ENCODE measurements around the gene GGT7.

GGT7 gene

DNA sequence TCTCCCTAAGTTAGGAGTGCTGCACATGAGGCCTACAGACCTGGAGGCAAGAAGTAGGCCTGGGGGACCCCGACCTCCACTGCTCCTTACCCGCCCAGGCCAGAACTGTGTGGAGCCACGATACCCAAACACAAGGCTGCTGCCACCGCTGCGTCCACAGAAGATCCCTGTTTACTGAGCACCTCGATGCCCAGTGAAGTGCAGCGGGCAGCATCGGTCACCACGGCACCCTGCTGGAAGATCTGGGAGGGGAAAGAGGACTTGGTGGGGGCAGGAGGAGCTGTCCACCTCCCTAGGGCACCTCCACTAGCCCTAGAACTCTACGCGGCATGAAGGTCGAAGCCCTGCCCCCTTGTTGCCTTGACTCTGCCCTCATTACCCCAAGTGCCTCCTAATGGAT, 9.9 kb downstream of the GGT7 start:
- TF ChIP-seq, protein P1, sequence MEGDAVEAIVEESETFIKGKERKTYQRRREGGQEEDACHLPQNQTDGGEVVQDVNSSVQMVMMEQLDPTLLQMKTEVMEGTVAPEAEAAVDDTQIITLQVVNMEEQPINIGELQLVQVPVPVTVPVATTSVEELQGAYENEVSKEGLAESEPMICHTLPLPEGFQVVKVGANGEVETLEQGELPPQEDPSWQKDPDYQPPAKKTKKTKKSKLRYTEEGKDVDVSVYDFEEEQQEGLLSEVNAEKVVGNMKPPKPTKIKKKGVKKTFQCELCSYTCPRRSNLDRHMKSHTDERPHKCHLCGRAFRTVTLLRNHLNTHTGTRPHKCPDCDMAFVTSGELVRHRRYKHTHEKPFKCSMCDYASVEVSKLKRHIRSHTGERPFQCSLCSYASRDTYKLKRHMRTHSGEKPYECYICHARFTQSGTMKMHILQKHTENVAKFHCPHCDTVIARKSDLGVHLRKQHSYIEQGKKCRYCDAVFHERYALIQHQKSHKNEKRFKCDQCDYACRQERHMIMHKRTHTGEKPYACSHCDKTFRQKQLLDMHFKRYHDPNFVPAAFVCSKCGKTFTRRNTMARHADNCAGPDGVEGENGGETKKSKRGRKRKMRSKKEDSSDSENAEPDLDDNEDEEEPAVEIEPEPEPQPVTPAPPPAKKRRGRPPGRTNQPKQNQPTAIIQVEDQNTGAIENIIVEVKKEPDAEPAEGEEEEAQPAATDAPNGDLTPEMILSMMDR (IDR thresholded peaks at IDR 0.05; ENCODE audit: insufficient read depth, low read depth, low read length, missing control alignments): no peak
- no peak overlapping the region for H3K4me3 ChIP-seq (ENCODE audit: low read depth, low read length)
- DNase-seq (ENCODE audit: low read depth): no peak

DNA sequence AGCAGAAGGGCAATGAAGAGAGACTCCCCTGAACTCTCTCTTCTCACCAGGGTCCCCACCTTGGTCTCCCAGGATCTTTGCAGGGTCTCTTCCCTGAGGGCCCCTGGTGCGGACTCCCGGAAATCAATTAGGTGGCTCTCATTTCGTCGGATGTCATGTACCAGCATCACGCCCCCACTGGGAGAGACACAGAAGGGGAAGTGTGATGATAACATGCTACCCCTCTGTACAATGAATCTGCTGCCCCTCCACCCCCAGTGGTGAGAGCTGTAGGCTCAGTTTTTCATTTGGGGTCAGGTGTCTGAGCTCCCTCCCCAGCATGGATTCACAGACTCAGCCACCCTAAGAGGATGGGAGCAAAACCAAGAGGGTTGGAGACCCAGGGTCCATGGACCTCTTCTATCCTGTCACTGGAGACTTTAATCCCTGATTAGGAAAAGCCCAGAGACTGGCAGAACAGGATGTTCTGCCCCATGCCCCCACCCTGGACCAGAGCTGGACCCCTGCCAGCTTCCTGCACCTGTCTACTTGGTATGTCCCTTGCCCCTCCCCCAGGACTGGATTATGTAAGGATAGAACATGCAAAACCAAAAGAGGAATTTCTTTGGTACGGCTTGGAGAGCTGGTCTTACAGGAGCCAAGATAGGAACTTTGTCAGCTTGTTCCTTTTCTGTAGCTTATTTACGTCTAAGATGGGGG, 11.1 kb downstream of the GGT7 start:
- DNase-seq (ENCODE audit: low read depth): no peak
- H3K4me3 ChIP-seq (ENCODE audit: low read depth, low read length): no peak overlapping the region
- TF ChIP-seq, protein P1 (IDR thresholded peaks at IDR 0.05; ENCODE audit: insufficient read depth, low read depth, low read length, missing control alignments): no peak

DNA sequence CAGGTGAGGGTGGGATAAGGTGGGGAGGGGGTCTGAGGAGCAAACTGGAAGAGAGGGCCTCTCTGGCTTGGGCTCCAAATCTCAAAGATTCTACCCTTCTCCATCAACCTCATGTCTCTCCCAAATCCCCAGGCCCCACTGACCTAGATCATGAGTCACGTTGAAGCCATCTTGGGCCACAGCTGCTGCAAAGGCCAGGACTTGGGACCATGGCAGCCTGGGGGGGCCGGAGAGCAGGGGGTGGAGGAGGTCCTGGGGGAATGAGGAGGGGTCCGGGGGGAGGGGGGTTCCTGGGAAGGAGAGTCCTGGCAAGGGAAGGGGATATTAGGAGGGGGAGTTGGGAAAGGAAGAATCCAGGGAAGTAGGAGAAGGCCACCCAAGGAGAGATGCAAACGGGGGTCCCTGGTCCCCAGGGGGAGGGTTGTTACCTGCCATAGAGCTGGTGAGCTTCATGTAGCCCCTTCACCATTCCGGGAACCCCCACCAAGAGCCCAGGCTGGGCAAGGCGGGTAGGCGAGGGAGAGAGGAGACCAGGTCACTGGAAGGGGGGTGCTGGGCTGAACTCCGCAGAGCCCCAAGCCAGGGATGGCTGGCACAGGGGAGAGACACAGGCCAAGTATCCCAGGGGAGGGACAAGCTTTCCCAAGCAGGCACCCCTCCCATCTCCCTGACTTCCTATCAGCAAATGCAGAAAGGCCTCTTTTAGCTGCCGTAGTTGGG, 12.7 kb downstream of the GGT7 start:
- no peak for DNase-seq (ENCODE audit: low read depth)
- TF ChIP-seq, protein P1 (IDR thresholded peaks at IDR 0.05; ENCODE audit: insufficient read depth, low read depth, low read length, missing control alignments): no peak
- H3K4me3 ChIP-seq (ENCODE audit: low read depth, low read length): no peak overlapping the region

DNA sequence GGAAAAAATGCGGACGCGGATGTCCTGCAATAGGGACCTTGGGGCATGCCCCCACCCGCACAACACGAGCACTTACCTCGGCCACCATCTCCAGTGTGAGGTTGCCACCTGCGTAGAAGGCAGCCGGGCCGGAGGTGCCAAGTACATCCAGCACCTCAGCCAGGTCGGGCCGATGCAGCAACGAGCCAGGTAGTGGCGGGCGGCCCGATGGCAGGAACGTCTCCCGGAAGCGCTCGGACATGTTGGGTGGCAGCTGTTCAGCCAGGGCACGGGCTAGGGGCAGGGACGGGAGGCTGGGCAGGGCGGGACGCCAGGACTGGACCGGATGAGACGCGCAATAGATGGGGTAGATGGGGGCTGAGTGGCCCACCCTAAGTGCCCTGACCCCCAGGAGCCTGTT, 13.3 kb downstream of the GGT7 start:
- TF ChIP-seq, protein P1 (IDR thresholded peaks at IDR 0.05; ENCODE audit: insufficient read depth, low read depth, low read length, missing control alignments): no peak
- no peak overlapping the region for H3K4me3 ChIP-seq (ENCODE audit: low read depth, low read length)
- DNase-seq (ENCODE audit: low read depth): no peak

DNA sequence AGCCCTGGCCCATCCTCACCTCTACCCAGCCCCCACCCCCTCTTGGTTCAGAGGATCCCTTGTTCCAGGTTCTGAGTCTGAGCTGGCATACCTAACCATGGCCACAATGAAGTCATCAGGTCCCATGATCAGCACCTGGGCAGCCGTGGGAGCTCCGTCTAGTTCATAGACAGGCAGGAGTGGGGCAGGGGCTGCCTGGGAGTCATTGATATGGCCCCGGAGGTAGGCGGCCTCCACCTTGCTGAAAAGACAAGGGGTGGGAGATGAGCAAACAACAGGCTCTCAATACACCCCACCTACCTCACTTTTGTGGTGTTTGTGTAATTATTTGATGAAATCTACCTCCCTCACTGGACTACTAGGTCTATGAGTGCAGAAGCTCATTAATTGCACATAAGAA, 20.4 kb downstream of the GGT7 start:
- no peak overlapping the region for H3K4me3 ChIP-seq (ENCODE audit: low read depth, low read length)
- TF ChIP-seq, protein P1 (IDR thresholded peaks at IDR 0.05; ENCODE audit: insufficient read depth, low read depth, low read length, missing control alignments): no peak
- DNase-seq (ENCODE audit: low read depth): no peak

DNA sequence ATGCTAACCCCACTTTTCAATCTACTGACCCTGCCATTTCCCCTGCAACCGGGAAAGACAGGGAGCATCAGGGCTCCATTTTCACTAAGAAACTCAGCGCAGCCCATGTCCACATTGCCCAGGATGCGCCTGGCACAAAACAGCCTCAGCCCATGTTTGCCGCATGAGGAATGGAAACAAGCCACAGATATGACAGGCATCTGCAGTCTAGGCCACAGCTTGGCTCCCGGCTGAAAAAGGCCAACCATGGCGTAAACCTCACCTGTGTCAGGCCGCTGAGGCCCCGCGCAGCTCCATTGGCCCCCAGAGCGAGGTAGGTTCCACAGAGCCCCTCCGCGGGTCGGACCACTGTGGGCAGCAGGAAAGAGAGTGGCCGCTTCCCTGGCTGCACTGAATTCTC, 21.7 kb downstream of the GGT7 start:
- DNase-seq (ENCODE audit: low read depth): no peak
- TF ChIP-seq, protein P1 (IDR thresholded peaks at IDR 0.05; ENCODE audit: insufficient read depth, low read depth, low read length, missing control alignments): no peak
- H3K4me3 ChIP-seq (ENCODE audit: low read depth, low read length): no peak overlapping the region

Data from GM12865 (cell line).